SK-N-MC (cell line): Measurements from ENCODE around the gene SMAD3.

Source experiments
- EZH2 ChIP-seq: fragments of 200-600 bp; sonication (generic); IDR thresholded peaks from one replicate; pipeline ENCODE4 v1.6.1; 2017; ENCODE audit warnings: antibody characterized with exemption
- FOXP2 ChIP-seq: optimal IDR thresholded peaks from 2 replicates; pipeline ENCODE3; 2011; ENCODE audit warnings: mild to moderate bottlenecking, moderate library complexity; ENCODE audit not compliant: insufficient read depth; ENCODE audit errors: extremely low read length, control extremely low read depth
- POLR2AphosphoS5 ChIP-seq: IDR thresholded peaks from 2 replicates; pipeline ENCODE4 v1.6.1; 2012; ENCODE audit warnings: mild to moderate bottlenecking, low read depth, low read length, borderline replicate concordance

- TF ChIP-seq EZH2 (no peak), POLR2AphosphoS5 (no peak), FOXP2 (no peak)
Measured at GRCh38 chr15:67068710-67069400, 3.5 kb downstream of the SMAD3 start.
